ENCODE measurements around the gene MX1. TPM values are rescaled to one million over a fixed set of nuclear protein-coding genes. Genes with fewer than 3 reads are reported as not detected.

MX1 gene
- polyA plus RNA-seq, 2 of the 4 experiments (the other 2 are of a cell fraction): 0.58 to 0.96 TPM

DNA sequence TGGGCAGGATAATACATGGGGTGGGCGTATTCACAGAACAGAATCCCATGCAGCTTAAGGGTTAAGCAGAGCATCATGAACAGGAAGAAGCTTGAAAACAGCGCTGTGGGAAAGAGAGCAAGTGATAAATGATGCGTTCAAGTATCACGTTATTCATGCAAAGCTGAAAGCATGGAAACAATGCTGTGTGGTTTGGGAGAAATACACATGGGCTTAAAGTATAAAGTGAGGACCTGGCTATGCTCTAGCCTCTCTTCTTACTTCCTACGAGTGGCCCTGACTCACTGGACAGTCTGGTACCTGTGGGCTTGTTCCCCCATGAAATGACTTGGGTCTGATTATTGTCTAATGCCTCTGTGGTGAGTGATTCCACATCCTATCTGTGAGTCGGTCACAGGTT lies 56.3 kb downstream of the MX1 start:
- H3K9me3 ChIP-seq: no peaks in the 10 kb centered on the region
- no peak for FAIRE-seq
- DNase-seq (ENCODE audit: low read depth in 1 of 2, low spot score in 1 of 2): no peak
- no peak overlapping the region for H3K4me3 ChIP-seq
- ChIA-PET POLR2A (no interaction called here), CTCF (no interaction called here)
- ATAC-seq: no peak
- H3K27ac ChIP-seq: no peak overlapping the region
- H3K4me2 ChIP-seq: no peak overlapping the region
- no peak for TF ChIP-seq CEBPB (IDR thresholded peaks at IDR 0.05)
- TF ChIP-seq ZNF302 (CRISPR knock-in tag; IDR thresholded peaks at IDR 0.05): no peak
- TF ChIP-seq CBX2 (IDR thresholded peaks at IDR 0.05; ENCODE audit: borderline replicate concordance, low read depth): no peak
- TF ChIP-seq TP53 (CRISPR knock-in tag; IDR thresholded peaks at IDR 0.05): no peak
- TF ChIP-seq EP300 (IDR thresholded peaks at IDR 0.05): no peak
- TF ChIP-seq JUN (IDR thresholded peaks at IDR 0.05): no peak
- TF ChIP-seq, protein P1, sequence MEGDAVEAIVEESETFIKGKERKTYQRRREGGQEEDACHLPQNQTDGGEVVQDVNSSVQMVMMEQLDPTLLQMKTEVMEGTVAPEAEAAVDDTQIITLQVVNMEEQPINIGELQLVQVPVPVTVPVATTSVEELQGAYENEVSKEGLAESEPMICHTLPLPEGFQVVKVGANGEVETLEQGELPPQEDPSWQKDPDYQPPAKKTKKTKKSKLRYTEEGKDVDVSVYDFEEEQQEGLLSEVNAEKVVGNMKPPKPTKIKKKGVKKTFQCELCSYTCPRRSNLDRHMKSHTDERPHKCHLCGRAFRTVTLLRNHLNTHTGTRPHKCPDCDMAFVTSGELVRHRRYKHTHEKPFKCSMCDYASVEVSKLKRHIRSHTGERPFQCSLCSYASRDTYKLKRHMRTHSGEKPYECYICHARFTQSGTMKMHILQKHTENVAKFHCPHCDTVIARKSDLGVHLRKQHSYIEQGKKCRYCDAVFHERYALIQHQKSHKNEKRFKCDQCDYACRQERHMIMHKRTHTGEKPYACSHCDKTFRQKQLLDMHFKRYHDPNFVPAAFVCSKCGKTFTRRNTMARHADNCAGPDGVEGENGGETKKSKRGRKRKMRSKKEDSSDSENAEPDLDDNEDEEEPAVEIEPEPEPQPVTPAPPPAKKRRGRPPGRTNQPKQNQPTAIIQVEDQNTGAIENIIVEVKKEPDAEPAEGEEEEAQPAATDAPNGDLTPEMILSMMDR (IDR thresholded peaks at IDR 0.05): no peak
- no peaks in the 10 kb centered on the region for H3K4me1 ChIP-seq
- WGBS (ENCODE audit: missing lambda C conversion rate): 43% methylated on average over 5 of the region's 6 CpGs

DNA sequence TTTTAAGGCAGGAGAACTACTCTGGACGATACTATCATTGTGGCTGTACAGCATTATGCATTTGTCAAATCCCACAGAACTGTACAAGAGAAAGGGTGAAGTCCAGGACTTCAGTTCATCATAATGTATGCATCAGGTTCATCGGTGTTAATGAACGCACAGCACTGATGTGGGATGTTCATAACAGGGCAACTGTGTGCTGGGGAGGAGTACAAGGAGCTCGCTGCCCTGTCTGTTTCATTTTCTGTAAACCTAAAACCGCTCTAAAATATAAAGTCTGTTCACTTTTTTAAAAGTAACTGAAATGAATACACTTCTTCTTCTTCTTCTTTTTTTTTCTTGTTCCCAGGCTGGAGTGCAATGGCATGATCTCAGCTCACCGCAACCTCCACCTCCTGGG lies 56.9 kb downstream of the MX1 start:
- CTCF ChIA-PET: interaction anchor here (0.5 kb wide), 1 partner anchor 295 kb away, joined by 3 read pairs; no protein-coding TSS in a partner anchor

DNA sequence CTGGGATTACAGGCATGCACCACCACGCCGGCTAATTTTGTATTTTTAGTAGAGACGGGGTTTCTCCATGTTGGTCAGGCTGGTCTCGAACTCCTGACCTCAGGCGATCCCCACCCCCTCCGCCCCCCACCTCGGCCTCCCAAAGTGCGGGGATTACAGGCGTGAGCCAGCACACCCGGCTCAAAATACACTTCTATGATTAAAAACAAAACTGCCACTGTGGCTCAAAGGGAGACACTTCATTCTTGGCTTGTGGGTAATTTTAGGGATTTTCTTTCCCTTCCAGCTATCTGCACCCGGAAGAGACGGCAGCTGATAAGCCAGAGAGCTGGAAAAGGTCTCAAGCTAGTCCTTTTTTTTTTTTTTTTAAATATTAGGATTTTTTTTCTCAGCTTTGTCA lies 57.4 kb downstream of the MX1 start:
- H3K4me1 ChIP-seq: no peaks in the 10 kb centered on the region
- WGBS (ENCODE audit: missing lambda C conversion rate): 81% methylated on average over 7 of the region's 12 CpGs
- ChIA-PET POLR2A (no interaction called here), CTCF (interaction anchor here (0.5 kb wide), 1 partner anchor 295 kb away, joined by 3 read pairs; no protein-coding TSS in a partner anchor)
- H3K4me3 ChIP-seq: no peak overlapping the region
- ATAC-seq: no peak
- H3K4me2 ChIP-seq: no peak overlapping the region
- no peaks in the 10 kb centered on the region for H3K9me3 ChIP-seq
- H3K27ac ChIP-seq: no peak overlapping the region
- DNase-seq (ENCODE audit: low read depth in 1 of 2, low spot score in 1 of 2): no peak
- no peak for FAIRE-seq
- TF ChIP-seq MAFK (IDR thresholded peaks at IDR 0.05; ENCODE audit: partially characterized antibody): no peak
- TF ChIP-seq EHMT2 (IDR thresholded peaks at IDR 0.05; ENCODE audit: low read depth): no peak
- TF ChIP-seq POLR2AphosphoS2 (conservative IDR thresholded peaks at IDR 0.05; ENCODE audit: low read length): no peak
- no peak for TF ChIP-seq MYC (IDR thresholded peaks at IDR 0.05; ENCODE audit: borderline replicate concordance, low read length)
- no peak for TF ChIP-seq RNF2 (IDR thresholded peaks at IDR 0.05; ENCODE audit: borderline replicate concordance, low read depth)
- no peak for TF ChIP-seq ZNF302 (CRISPR knock-in tag; IDR thresholded peaks at IDR 0.05)
- no peak for TF ChIP-seq ESRRA (IDR thresholded peaks at IDR 0.05; ENCODE audit: borderline replicate concordance, low read length)
- TF ChIP-seq RFX5 (IDR thresholded peaks at IDR 0.05): no peak
- TF ChIP-seq, protein P2, sequence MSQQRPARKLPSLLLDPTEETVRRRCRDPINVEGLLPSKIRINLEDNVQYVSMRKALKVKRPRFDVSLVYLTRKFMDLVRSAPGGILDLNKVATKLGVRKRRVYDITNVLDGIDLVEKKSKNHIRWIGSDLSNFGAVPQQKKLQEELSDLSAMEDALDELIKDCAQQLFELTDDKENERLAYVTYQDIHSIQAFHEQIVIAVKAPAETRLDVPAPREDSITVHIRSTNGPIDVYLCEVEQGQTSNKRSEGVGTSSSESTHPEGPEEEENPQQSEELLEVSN (IDR thresholded peaks at IDR 0.05; ENCODE audit: borderline replicate concordance, low read depth): no peak
- TF ChIP-seq, protein P3, sequence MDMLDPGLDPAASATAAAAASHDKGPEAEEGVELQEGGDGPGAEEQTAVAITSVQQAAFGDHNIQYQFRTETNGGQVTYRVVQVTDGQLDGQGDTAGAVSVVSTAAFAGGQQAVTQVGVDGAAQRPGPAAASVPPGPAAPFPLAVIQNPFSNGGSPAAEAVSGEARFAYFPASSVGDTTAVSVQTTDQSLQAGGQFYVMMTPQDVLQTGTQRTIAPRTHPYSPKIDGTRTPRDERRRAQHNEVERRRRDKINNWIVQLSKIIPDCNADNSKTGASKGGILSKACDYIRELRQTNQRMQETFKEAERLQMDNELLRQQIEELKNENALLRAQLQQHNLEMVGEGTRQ (IDR thresholded peaks at IDR 0.05): no peak
- TF ChIP-seq RCOR1 (IDR thresholded peaks at IDR 0.05; ENCODE audit: low read depth, low read length): no peak
- no peak for TF ChIP-seq EHF (CRISPR knock-in tag; IDR thresholded peaks at IDR 0.05)
- no peak for TF ChIP-seq KDM5A (IDR thresholded peaks at IDR 0.05)
- TF ChIP-seq CBX8 (IDR thresholded peaks at IDR 0.05): no peak
- no peak for TF ChIP-seq RAD21 (conservative IDR thresholded peaks at IDR 0.05 in 1 of 2, IDR thresholded peaks at IDR 0.05 in 1 of 2)
- TF ChIP-seq, protein P4, sequence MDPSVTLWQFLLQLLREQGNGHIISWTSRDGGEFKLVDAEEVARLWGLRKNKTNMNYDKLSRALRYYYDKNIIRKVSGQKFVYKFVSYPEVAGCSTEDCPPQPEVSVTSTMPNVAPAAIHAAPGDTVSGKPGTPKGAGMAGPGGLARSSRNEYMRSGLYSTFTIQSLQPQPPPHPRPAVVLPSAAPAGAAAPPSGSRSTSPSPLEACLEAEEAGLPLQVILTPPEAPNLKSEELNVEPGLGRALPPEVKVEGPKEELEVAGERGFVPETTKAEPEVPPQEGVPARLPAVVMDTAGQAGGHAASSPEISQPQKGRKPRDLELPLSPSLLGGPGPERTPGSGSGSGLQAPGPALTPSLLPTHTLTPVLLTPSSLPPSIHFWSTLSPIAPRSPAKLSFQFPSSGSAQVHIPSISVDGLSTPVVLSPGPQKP (IDR thresholded peaks at IDR 0.05; ENCODE audit: low read depth, low read length): no peak
- no peak for TF ChIP-seq SREBF2 (IDR thresholded peaks at IDR 0.05)
- TF ChIP-seq ZSCAN20 (CRISPR knock-in tag; IDR thresholded peaks at IDR 0.05): no peak

More for the DNA sequence above, 56.9 kb downstream of the MX1 start:
- Histone ChIP-seq H3K4me1 (no peaks in the 10 kb centered on the region), H3K27ac (no peak overlapping the region), H3K4me2 (no peak overlapping the region), H3K9me3 (no peaks in the 10 kb centered on the region), H3K4me3 (no peak overlapping the region)
- ATAC-seq (no peak), DNase-seq (ENCODE audit: low read depth in 1 of 2, low spot score in 1 of 2) (no peak), FAIRE-seq (no peak)
- WGBS (ENCODE audit: missing lambda C conversion rate): 69% methylated on average over 6 of the region's 6 CpGs
- POLR2A ChIA-PET: no interaction called here
- TF ChIP-seq CBX2 (IDR thresholded peaks at IDR 0.05; ENCODE audit: borderline replicate concordance, low read depth) (no peak), HEYL (CRISPR knock-in tag; IDR thresholded peaks at IDR 0.05) (no peak), MAZ (IDR thresholded peaks at IDR 0.05; ENCODE audit: borderline replicate concordance, low read depth, low read length) (no peak), HOXB13 (CRISPR knock-in tag; IDR thresholded peaks at IDR 0.05; ENCODE audit: low read depth) (no peak), TP53 (CRISPR knock-in tag; IDR thresholded peaks at IDR 0.05) (no peak), HDAC2 (IDR thresholded peaks at IDR 0.05) (no peak), ZC3H11A (IDR thresholded peaks at IDR 0.05) (no peak), POLR2A (IDR thresholded peaks at IDR 0.05; ENCODE audit: low read length) (no peak), NFE2L2 (conservative IDR thresholded peaks at IDR 0.05; ENCODE audit: low read length) (no peak), CBX8 (IDR thresholded peaks at IDR 0.05) (no peak), POLR2AphosphoS2 (conservative IDR thresholded peaks at IDR 0.05; ENCODE audit: low read length) (no peak), ZFP36 (IDR thresholded peaks at IDR 0.05; ENCODE audit: borderline replicate concordance, partially characterized antibody) (no peak), FOXS1 (CRISPR knock-in tag; IDR thresholded peaks at IDR 0.05) (no peak), EHF (CRISPR knock-in tag; IDR thresholded peaks at IDR 0.05) (no peak), SMC3 (IDR thresholded peaks at IDR 0.05) (no peak), MAFK (IDR thresholded peaks at IDR 0.05; ENCODE audit: partially characterized antibody) (no peak), EHMT2 (IDR thresholded peaks at IDR 0.05; ENCODE audit: low read depth) (no peak), ESRRA (IDR thresholded peaks at IDR 0.05; ENCODE audit: borderline replicate concordance, low read length) (no peak)
- TF ChIP-seq, protein P5, sequence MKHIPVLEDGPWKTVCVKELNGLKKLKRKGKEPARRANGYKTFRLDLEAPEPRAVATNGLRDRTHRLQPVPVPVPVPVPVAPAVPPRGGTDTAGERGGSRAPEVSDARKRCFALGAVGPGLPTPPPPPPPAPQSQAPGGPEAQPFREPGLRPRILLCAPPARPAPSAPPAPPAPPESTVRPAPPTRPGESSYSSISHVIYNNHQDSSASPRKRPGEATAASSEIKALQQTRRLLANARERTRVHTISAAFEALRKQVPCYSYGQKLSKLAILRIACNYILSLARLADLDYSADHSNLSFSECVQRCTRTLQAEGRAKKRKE (CRISPR knock-in tag; IDR thresholded peaks at IDR 0.05; ENCODE audit: low read depth): no peak
